KMS-11 (cell line): ENCODE results near the gene GRK5.

Experiments used
- H2AFZ ChIP-seq: fragments of 200-600 bp; sonication (generic); 2 replicates; pipeline ENCODE4 v1.6.1; 2016; ENCODE audit warnings: antibody characterized with exemption, mixed run types, low read depth
- H3K27ac ChIP-seq: fragments of 200-600 bp; sonication (generic); 2 replicates; pipeline ENCODE4 v1.6.1; 2016; ENCODE audit warnings: mild to moderate bottlenecking, mixed run types
- H3K27me3 ChIP-seq: fragments of 200-600 bp; sonication (generic); 2 replicates; pipeline ENCODE4 v1.6.1; 2017; ENCODE audit warnings: mild to moderate bottlenecking, low read depth, mixed run types, moderate library complexity; ENCODE audit not compliant: insufficient read depth
- H3K36me3 ChIP-seq: fragments of 200-600 bp; sonication (generic); 2 replicates; pipeline ENCODE4 v1.6.1; 2017; ENCODE audit warnings: mild to moderate bottlenecking, mixed run types; ENCODE audit not compliant: insufficient read depth
- H3K4me1 ChIP-seq: fragments of 200-600 bp; sonication (generic); 2 replicates; pipeline ENCODE4 v1.6.1; 2016; ENCODE audit warnings: mild to moderate bottlenecking, low read depth, mixed run types; ENCODE audit not compliant: poor library complexity, severe bottlenecking
- H3K4me2 ChIP-seq: fragments of 200-600 bp; sonication (generic); 2 replicates; pipeline ENCODE4 v1.7.0; 2016; ENCODE audit warnings: mild to moderate bottlenecking, mixed run types
- H3K4me3 ChIP-seq: fragments of 200-600 bp; sonication (generic); IDR thresholded peaks from 2 replicates; pipeline ENCODE4 v1.6.1; 2017; ENCODE audit warnings: low read depth, low read length, mixed read lengths; ENCODE audit not compliant: insufficient read depth
- H3K79me2 ChIP-seq: fragments of 200-600 bp; sonication (generic); 2 replicates; pipeline ENCODE4 v1.6.1; 2016; ENCODE audit warnings: low read depth, mixed run types; ENCODE audit not compliant: insufficient read depth
- H3K9ac ChIP-seq: fragments of 200-600 bp; sonication (generic); 2 replicates; pipeline ENCODE4 v1.6.1; 2016; ENCODE audit warnings: mild to moderate bottlenecking, mixed run types
- H4K20me1 ChIP-seq: fragments of 200-600 bp; sonication (generic); 2 replicates; pipeline ENCODE4 v1.6.1; 2016; ENCODE audit warnings: mild to moderate bottlenecking, mixed run types; ENCODE audit not compliant: insufficient read depth
- CTCF ChIP-seq: fragments of 200-600 bp; sonication (generic); conservative IDR thresholded peaks from 2 replicates; pipeline ENCODE4 v1.6.1; 2017; ENCODE audit warnings: low read depth, mild to moderate bottlenecking, antibody characterized with exemption, low read length, moderate library complexity, mixed read lengths

Gene GRK5

GRCh38 chr10:119480667-119481066 is 273.3 kb downstream of the GRK5 start:
- H3K27me3 ChIP-seq = no peaks in the 10 kb centered on the region
- no peak overlapping the region for H3K4me2 ChIP-seq
- no peak for TF ChIP-seq CTCF
- H3K79me2 ChIP-seq = no peaks in the 10 kb centered on the region
- H2AFZ ChIP-seq = no peak overlapping the region
- peaks cover 25% of the 10 kb centered on the region for H3K4me1 ChIP-seq
- H3K27ac ChIP-seq = no peak overlapping the region
- no peak overlapping the region for H3K4me3 ChIP-seq
- no peaks in the 10 kb centered on the region for H4K20me1 ChIP-seq
- no peak overlapping the region for H3K9ac ChIP-seq
- H3K36me3 ChIP-seq = no peaks in the 10 kb centered on the region

GRCh38 chr10:119481781-119482426 is 274.5 kb downstream of the GRK5 start:
- peaks cover 25% of the 10 kb centered on the region for H3K4me1 ChIP-seq
- no peak overlapping the region for H3K4me3 ChIP-seq
- H3K4me2 ChIP-seq = no peak overlapping the region
- TF ChIP-seq CTCF = no peak
- H3K36me3 ChIP-seq = no peaks in the 10 kb centered on the region
- H3K79me2 ChIP-seq = no peaks in the 10 kb centered on the region
- no peaks in the 10 kb centered on the region for H3K27me3 ChIP-seq
- no peaks in the 10 kb centered on the region for H4K20me1 ChIP-seq
- no peak overlapping the region for H2AFZ ChIP-seq
- H3K27ac ChIP-seq = no peak overlapping the region
- H3K9ac ChIP-seq = no peak overlapping the region

GRCh38 chr10:119483001-119483400 is 275.6 kb downstream of the GRK5 start:
- H4K20me1 ChIP-seq = no peaks in the 10 kb centered on the region
- H3K27ac ChIP-seq = no peak overlapping the region
- no peaks in the 10 kb centered on the region for H3K36me3 ChIP-seq
- no peak for TF ChIP-seq CTCF
- no peak overlapping the region for H3K9ac ChIP-seq
- H3K79me2 ChIP-seq = no peaks in the 10 kb centered on the region
- no peak overlapping the region for H2AFZ ChIP-seq
- H3K4me2 ChIP-seq = no peak overlapping the region
- H3K27me3 ChIP-seq = no peaks in the 10 kb centered on the region
- peaks cover 19% of the 10 kb centered on the region for H3K4me1 ChIP-seq
- no peak overlapping the region for H3K4me3 ChIP-seq

- TF ChIP-seq CTCF = no peak
- H4K20me1 ChIP-seq = no peaks in the 10 kb centered on the region
These were observed 276.5 kb downstream of the GRK5 start for GRCh38 chr10:119483839-119484238.

More at GRCh38 chr10:119483839-119484238, 276.5 kb downstream of the GRK5 start:
- Histone ChIP-seq H3K27me3 (no peaks in the 10 kb centered on the region), H2AFZ (no peak overlapping the region), H3K36me3 (no peaks in the 10 kb centered on the region), H3K27ac (no peak overlapping the region), H3K4me2 (no peak overlapping the region), H3K79me2 (no peaks in the 10 kb centered on the region), H3K4me3 (no peak overlapping the region), H3K4me1 (peaks cover 11% of the 10 kb centered on the region), H3K9ac (no peak overlapping the region)
